Measurements from ENCODE around the gene SUMF1.
"Not testable (repeated sequence)": the region's sequence is repeated elsewhere in the genome, so short reads cannot be mapped to it uniquely, and the experiment has no call there.

DNA sequence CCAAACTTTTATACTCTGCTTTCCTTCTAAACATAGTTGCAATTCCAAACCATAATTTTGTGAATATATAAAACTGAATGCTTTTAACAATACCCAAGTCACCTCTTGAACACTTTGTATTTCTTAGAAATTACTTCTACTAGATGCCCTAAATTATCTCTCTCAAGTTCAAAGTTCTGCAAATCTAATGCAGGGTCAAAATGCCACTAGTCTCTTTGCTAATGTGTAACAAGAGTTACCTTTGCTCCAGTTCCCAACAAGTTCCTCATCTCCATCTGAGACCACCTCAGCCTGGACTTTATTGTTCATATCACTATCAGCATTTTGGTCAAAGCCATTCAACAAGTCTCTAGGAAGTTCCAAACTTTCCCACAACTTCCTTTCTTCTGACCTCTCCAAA is 137.3 kb downstream of the SUMF1 start:
- TF ChIP-seq, protein P1, sequence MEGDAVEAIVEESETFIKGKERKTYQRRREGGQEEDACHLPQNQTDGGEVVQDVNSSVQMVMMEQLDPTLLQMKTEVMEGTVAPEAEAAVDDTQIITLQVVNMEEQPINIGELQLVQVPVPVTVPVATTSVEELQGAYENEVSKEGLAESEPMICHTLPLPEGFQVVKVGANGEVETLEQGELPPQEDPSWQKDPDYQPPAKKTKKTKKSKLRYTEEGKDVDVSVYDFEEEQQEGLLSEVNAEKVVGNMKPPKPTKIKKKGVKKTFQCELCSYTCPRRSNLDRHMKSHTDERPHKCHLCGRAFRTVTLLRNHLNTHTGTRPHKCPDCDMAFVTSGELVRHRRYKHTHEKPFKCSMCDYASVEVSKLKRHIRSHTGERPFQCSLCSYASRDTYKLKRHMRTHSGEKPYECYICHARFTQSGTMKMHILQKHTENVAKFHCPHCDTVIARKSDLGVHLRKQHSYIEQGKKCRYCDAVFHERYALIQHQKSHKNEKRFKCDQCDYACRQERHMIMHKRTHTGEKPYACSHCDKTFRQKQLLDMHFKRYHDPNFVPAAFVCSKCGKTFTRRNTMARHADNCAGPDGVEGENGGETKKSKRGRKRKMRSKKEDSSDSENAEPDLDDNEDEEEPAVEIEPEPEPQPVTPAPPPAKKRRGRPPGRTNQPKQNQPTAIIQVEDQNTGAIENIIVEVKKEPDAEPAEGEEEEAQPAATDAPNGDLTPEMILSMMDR (IDR thresholded peaks at IDR 0.05; ENCODE audit: low read length): not testable (repeated sequence)
- TF ChIP-seq EZH2 (IDR thresholded peaks at IDR 0.05; ENCODE audit: borderline replicate concordance, low read length): not testable (repeated sequence)

Measured in OCI-LY1 (cell line).